ENCODE measurements around the gene ST3GAL4. TPM values are rescaled to one million over a fixed set of nuclear protein-coding genes. Genes with fewer than 3 reads are reported as not detected.
"Not testable (repeated sequence)": the region's sequence is repeated elsewhere in the genome, so short reads cannot be mapped to it uniquely, and the experiment has no call there.

ST3GAL4 gene
- total RNA-seq, 2 donors from 2014 or later = 27.7 to 98.0 TPM

DNA sequence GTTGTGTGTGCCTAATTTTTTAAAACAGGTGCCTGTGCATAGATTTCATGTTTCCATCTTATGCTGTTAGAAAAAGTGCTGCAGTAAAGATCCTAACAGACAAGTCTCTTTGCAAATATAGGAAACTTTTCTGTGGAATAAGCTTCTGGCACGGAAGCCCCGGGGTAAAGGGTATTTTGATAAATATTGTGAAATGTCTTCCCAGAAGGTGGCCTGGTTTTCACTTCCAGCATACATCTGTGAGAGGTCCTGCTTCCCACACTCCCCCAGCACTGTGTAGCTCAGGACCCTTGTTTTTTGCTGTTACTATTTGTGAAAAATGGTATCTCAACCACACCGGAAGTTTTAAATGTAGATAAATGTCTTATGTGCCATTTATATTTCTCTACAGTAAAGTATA lies 14.5 kb downstream of the ST3GAL4 start:
- Histone ChIP-seq H3K27me3 (replicated peaks; ENCODE audit: insufficient read depth) (no peaks in the 10 kb centered on the region), H3K4me3 (no peak overlapping the region), H3K27ac (no peak overlapping the region), H3K9me3 (no peaks in the 10 kb centered on the region), H3K36me3 (no peaks in the 10 kb centered on the region), H3K4me1 (ENCODE audit: control insufficient read depth in 1 of 2, low read depth in 2 of 2) (peaks cover 0 to 8% of the 10 kb centered on the region in 2 donors)
- ATAC-seq (ENCODE audit: insufficient number of reproducible peaks, low FRiP score, low read depth) (no peak), DNase-seq (ENCODE audit: low spot score) (no peak)
- TF ChIP-seq, protein P1, sequence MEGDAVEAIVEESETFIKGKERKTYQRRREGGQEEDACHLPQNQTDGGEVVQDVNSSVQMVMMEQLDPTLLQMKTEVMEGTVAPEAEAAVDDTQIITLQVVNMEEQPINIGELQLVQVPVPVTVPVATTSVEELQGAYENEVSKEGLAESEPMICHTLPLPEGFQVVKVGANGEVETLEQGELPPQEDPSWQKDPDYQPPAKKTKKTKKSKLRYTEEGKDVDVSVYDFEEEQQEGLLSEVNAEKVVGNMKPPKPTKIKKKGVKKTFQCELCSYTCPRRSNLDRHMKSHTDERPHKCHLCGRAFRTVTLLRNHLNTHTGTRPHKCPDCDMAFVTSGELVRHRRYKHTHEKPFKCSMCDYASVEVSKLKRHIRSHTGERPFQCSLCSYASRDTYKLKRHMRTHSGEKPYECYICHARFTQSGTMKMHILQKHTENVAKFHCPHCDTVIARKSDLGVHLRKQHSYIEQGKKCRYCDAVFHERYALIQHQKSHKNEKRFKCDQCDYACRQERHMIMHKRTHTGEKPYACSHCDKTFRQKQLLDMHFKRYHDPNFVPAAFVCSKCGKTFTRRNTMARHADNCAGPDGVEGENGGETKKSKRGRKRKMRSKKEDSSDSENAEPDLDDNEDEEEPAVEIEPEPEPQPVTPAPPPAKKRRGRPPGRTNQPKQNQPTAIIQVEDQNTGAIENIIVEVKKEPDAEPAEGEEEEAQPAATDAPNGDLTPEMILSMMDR (IDR thresholded peaks at IDR 0.05) = no peak

DNA sequence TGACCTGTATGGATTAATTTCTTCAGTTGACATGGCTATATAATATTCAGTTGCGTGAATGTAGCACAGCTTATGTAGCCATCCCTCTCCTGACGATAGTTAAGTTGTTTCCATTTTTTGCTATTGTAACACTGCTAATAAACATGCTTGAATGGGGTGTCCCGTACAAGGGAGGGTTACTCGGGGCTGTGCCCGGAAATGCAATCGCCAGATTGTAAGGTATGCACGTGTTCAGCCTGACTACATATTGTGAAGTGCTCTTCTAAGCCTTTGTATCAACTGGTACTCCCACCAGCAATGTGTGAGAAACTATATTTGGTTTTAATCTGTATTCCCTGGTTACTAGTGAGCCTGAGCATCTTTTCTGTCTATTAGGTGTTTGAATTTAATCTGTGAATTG lies 16.1 kb downstream of the ST3GAL4 start:
- Histone ChIP-seq H3K9me3 (no peaks in the 10 kb centered on the region), H3K27me3 (replicated peaks; ENCODE audit: insufficient read depth) (no peaks in the 10 kb centered on the region), H3K4me3 (no peak overlapping the region), H3K36me3 (no peaks in the 10 kb centered on the region), H3K4me1 (ENCODE audit: control insufficient read depth in 1 of 2, low read depth in 2 of 2) (peaks cover 0 to 1% of the 10 kb centered on the region in 2 donors), H3K27ac (no peak overlapping the region)
- ATAC-seq (ENCODE audit: insufficient number of reproducible peaks, low FRiP score, low read depth) (no peak), DNase-seq (ENCODE audit: low spot score) (no peak)
- TF ChIP-seq, protein P1 (IDR thresholded peaks at IDR 0.05) = no peak

DNA sequence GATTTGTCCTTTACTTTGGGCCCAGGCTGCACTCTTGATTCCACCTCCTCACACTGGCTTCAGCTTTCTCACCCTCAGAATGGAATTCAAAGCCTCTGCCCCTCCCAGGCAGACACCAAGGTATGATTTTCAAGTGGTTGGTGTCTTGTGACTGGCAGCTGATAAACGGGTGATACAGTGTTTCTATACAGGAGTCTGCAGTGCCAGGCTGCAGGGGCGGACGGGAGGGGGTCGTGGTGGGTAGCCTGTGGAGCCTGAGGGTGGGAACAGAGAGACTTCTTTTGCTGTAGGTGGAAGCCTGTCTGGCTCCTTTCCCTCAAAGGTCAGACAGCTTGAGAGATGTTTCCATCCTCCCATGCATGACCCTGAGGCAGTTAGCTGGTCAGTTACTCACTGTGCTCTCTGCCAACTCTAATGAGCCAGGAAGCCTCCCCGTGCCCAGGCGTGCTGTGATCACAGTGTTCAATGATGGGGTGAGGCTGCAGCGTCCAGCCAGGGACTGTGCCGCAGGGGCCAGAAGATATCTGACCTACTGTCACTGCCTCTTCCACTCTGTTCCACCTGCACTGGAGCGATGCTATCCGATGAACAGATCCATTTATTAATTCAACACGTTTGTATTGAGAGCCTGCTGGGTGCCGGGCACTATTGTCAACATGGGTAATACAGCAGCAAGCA lies 18.0 kb downstream of the ST3GAL4 start:
- not testable (repeated sequence) for H3K27ac ChIP-seq; H3K9me3 ChIP-seq; H3K36me3 ChIP-seq; DNase-seq (ENCODE audit: low spot score); ATAC-seq (ENCODE audit: insufficient number of reproducible peaks, low FRiP score, low read depth); H3K4me3 ChIP-seq; H3K27me3 ChIP-seq (replicated peaks; ENCODE audit: insufficient read depth); H3K4me1 ChIP-seq (ENCODE audit: control insufficient read depth in 1 of 2, low read depth in 2 of 2)

DNA sequence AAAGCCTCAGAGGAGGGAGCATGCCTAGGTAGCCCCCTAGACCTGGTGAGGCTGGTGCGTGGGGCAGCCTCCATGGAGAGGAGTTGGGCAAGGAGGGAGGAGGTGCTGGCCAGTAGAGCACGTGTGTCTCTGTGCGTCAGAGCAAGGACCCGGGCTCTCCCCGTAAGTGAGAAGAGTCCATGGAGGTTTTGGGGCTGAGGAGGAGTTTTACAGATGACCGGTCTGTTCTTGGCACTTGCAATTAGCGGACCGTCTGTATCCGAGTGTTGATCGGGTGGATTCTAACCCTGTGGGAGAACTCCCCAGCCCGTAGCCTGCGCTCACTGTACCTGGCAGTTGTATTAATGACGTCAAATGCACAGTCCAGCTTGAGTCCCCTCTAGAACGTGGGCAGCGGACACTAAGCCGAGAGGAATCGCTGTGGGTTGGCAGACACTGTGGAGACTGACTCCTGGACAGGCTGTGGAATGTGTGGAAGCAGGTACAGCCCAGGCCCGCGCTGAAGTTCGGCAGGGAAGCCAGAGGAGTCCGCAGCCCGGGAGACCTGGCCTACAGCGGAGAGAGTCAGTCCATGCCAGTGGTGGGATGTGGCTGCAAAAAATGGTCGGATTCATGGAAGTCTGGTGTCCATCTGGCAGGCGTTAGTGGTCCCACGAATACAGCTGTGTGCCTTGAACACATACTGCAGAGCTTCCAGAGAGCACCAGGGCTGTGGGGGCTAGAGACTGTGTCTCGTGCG lies 19.2 kb downstream of the ST3GAL4 start:
- not testable (repeated sequence) for H3K4me3 ChIP-seq; H3K27ac ChIP-seq; DNase-seq (ENCODE audit: low spot score); H3K36me3 ChIP-seq; H3K9me3 ChIP-seq; H3K4me1 ChIP-seq (ENCODE audit: control insufficient read depth in 1 of 2, low read depth in 2 of 2); ATAC-seq (ENCODE audit: insufficient number of reproducible peaks, low FRiP score, low read depth); H3K27me3 ChIP-seq (replicated peaks; ENCODE audit: insufficient read depth)

DNA sequence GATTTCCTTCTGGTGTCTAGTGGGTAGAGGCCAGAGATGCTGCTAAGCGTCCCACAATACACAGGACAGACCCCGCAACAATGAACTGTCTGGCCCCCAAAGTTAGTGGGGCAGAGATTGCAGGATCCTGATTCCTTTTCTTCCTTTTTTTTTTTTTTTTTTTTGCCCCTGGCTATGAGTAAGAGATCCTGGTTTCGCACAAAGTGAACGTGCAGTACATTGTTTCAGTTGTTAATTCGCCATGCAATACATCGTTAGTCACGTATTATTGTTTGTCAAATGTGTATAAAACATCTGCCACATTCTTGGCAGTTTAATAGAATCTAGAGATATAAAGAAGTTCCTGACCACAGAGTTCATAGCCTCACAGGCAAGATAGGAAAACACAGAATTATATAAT lies 20.2 kb downstream of the ST3GAL4 start:
- Histone ChIP-seq H3K27me3 (replicated peaks; ENCODE audit: insufficient read depth) (no peaks in the 10 kb centered on the region), H3K4me3 (no peak overlapping the region), H3K9me3 (no peaks in the 10 kb centered on the region), H3K4me1 (ENCODE audit: control insufficient read depth in 1 of 2, low read depth in 2 of 2) (no peaks in the 10 kb centered on the region), H3K27ac (no peak overlapping the region), H3K36me3 (no peaks in the 10 kb centered on the region)
- ATAC-seq (ENCODE audit: insufficient number of reproducible peaks, low FRiP score, low read depth) (no peak), DNase-seq (ENCODE audit: low spot score) (no peak)
- TF ChIP-seq, protein P1 (IDR thresholded peaks at IDR 0.05) = no peak

DNA sequence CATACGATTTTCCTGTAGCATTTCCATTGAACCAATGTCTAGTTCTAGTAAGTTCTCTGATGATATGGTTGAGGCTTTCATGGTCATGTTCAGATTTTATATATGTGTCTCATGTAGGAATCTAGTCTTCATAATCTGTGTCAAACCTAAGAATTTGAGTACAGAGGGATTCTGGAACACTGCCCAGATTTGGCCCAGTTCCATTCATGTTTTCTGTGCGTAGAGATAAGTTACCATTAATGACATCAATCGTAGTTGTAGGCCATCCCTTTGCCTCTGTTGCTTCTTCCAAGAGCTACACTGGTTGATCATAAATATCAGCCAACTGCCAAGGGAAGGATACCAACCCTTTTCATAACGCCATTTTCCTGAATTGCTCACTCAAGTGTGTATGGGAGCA lies 23.3 kb downstream of the ST3GAL4 start:
- Histone ChIP-seq H3K27ac (no peak overlapping the region), H3K27me3 (replicated peaks; ENCODE audit: insufficient read depth) (no peaks in the 10 kb centered on the region), H3K36me3 (no peaks in the 10 kb centered on the region), H3K4me1 (ENCODE audit: control insufficient read depth in 1 of 2, low read depth in 2 of 2) (no peaks in the 10 kb centered on the region), H3K4me3 (no peak overlapping the region), H3K9me3 (no peaks in the 10 kb centered on the region)
- DNase-seq (ENCODE audit: low spot score) = no peak
- TF ChIP-seq, protein P1 (IDR thresholded peaks at IDR 0.05) = no peak
- ATAC-seq (ENCODE audit: insufficient number of reproducible peaks, low FRiP score, low read depth) = no peak
